ENCODE results near the gene CCDC158. TPM values are rescaled to one million over a fixed set of nuclear protein-coding genes. Genes with fewer than 3 reads are reported as not detected.

Gene CCDC158
- polyA plus RNA-seq, 1 of the 3 experiments (the other 2 are of a cell fraction) = not detected

DNA sequence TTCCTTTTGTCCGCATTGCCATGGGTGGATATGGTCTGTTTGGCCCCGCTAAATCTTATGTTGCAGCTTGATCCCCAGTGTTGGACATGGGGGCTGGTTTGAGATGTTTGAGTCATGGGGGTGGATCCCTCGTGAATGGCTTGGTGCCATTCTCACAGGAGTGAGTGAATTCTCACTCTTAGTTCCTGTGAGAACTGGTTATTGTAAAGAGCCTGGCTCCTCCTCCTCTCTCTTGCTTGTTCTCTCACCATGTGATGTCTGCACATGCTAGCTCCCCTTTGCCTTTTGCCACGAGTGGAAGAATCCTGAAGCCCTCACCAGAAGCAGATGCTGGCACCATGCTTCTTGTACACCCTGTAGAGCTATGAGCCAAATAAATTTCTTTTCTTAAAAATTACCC is 137.0 kb downstream of the CCDC158 start:
- Histone ChIP-seq H2AFZ (ENCODE audit: low read depth) (no peak overlapping the region), H3K79me2 (ENCODE audit: insufficient read depth) (no peaks in the 10 kb centered on the region), H4K20me1 (ENCODE audit: insufficient read depth) (no peaks in the 10 kb centered on the region), H3K36me3 (replicated peaks in 1 of 2; ENCODE audit: control insufficient read depth in 1 of 2, insufficient read depth in 2 of 2, low read length in 1 of 2) (no peaks in the 10 kb centered on the region), H3K27ac (ENCODE audit: low read depth in 2 of 2, low read length in 1 of 2) (no peak overlapping the region), H3K4me1 (ENCODE audit: control insufficient read depth in 1 of 2, insufficient read depth in 2 of 2, low read depth in 1 of 2, low read length in 1 of 2) (peaks cover 0 to 4% of the 10 kb centered on the region in 2 experiments; a peak in 1 of 4 replicates), H3K4me3 (ENCODE audit: low read depth in 2 of 2, low read length in 1 of 2) (no peak overlapping the region), H3K4me2 (no peak overlapping the region), H3F3A (replicated peaks; ENCODE audit: insufficient read depth) (no peaks in the 10 kb centered on the region), H3K9me3 (peaks cover 5% of the 10 kb centered on the region; the same call in 1 of the 2 replicates), H3K27me3 (ENCODE audit: insufficient read depth) (no peaks in the 10 kb centered on the region), H3K9ac (no peak overlapping the region), H3K9me2 (no peaks in the 10 kb centered on the region)
- POLR2A ChIA-PET = no interaction called here
- TF ChIP-seq, protein P1, sequence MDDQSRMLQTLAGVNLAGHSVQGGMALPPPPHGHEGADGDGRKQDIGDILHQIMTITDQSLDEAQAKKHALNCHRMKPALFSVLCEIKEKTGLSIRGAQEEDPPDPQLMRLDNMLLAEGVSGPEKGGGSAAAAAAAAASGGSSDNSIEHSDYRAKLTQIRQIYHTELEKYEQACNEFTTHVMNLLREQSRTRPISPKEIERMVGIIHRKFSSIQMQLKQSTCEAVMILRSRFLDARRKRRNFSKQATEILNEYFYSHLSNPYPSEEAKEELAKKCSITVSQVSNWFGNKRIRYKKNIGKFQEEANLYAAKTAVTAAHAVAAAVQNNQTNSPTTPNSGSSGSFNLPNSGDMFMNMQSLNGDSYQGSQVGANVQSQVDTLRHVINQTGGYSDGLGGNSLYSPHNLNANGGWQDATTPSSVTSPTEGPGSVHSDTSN (IDR thresholded peaks at IDR 0.05) = no peak
- TF ChIP-seq FOXJ3 (CRISPR knock-in tag; IDR thresholded peaks at IDR 0.05) (no peak), POLR2AphosphoS5 (IDR thresholded peaks at IDR 0.05; ENCODE audit: low read depth, low read length) (no peak), MXI1 (IDR thresholded peaks at IDR 0.05; ENCODE audit: low read depth, low read length) (no peak), FOXM1 (IDR thresholded peaks at IDR 0.05; ENCODE audit: low read depth) (no peak), MEF2A (IDR thresholded peaks at IDR 0.05; ENCODE audit: borderline replicate concordance, low read depth) (no peak)
- TF ChIP-seq, protein P2, sequence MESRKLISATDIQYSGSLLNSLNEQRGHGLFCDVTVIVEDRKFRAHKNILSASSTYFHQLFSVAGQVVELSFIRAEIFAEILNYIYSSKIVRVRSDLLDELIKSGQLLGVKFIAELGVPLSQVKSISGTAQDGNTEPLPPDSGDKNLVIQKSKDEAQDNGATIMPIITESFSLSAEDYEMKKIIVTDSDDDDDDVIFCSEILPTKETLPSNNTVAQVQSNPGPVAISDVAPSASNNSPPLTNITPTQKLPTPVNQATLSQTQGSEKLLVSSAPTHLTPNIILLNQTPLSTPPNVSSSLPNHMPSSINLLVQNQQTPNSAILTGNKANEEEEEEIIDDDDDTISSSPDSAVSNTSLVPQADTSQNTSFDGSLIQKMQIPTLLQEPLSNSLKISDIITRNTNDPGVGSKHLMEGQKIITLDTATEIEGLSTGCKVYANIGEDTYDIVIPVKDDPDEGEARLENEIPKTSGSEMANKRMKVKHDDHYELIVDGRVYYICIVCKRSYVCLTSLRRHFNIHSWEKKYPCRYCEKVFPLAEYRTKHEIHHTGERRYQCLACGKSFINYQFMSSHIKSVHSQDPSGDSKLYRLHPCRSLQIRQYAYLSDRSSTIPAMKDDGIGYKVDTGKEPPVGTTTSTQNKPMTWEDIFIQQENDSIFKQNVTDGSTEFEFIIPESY (IDR thresholded peaks at IDR 0.05; ENCODE audit: borderline replicate concordance, low read depth) = no peak
- TF ChIP-seq, protein P3, sequence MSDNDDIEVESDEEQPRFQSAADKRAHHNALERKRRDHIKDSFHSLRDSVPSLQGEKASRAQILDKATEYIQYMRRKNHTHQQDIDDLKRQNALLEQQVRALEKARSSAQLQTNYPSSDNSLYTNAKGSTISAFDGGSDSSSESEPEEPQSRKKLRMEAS (IDR thresholded peaks at IDR 0.05; ENCODE audit: low read depth) = no peak
- CTCF ChIA-PET = interaction anchor here (0.7 kb wide), 1 partner anchor 77 kb away, joined by 3 read pairs; no protein-coding TSS in a partner anchor
- DNase-seq = no peak
- WGBS (ENCODE audit: low lambda C conversion rate) = 68% methylated on average over 4 of the region's 4 CpGs

DNA sequence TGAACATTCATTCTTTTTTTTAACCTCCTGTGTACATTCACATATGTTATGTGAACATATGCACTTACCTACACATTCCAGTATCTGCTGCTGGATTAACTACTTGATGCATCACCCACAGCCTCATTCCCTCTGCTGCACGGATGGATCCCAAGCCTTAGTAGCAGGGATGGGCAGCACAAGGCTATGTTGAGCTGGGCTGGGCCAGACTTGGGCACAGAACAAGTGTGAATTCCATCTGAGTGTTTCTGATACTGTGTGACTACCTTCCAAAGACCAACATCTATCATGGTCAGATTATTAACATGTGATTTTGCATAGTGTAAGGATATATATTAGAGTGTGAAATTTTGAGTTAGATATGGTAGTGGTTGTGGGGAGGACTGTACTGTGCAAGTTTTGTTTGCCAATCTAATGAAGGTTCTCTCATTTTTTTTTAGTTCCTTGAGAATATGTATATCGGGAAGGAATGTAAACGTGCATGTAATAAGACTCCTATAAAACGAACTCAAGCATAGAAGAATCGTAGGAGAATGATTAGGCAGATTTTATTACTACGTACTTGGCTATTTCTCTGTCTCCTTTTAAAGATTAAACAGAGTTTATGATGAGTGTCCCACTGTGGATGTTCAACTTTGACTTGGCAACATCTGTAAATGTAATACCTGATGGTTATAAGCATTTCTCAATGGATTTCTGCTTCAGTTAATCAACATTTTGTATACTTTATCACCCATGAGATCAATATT is 137.8 kb downstream of the CCDC158 start:
- no peaks in the 10 kb centered on the region for H3F3A ChIP-seq (replicated peaks; ENCODE audit: insufficient read depth)
- no peak overlapping the region for H2AFZ ChIP-seq (ENCODE audit: low read depth)
- H3K9me2 ChIP-seq = no peaks in the 10 kb centered on the region
- H3K27ac ChIP-seq (ENCODE audit: low read depth in 2 of 2, low read length in 1 of 2) = no peak overlapping the region
- no peaks in the 10 kb centered on the region for H4K20me1 ChIP-seq (ENCODE audit: insufficient read depth)
- WGBS (ENCODE audit: low lambda C conversion rate) = 78% methylated on average over 6 of the region's 6 CpGs
- H3K9me3 ChIP-seq = peaks cover 5% of the 10 kb centered on the region; the same call in 1 of the 2 replicates
- no peaks in the 10 kb centered on the region for H3K79me2 ChIP-seq (ENCODE audit: insufficient read depth)
- H3K27me3 ChIP-seq (ENCODE audit: insufficient read depth) = no peaks in the 10 kb centered on the region
- H3K4me2 ChIP-seq = no peak overlapping the region
- POLR2A ChIA-PET = no interaction called here
- no peak for DNase-seq
- no peak overlapping the region for H3K4me3 ChIP-seq (ENCODE audit: low read depth in 2 of 2, low read length in 1 of 2)
- no peaks in the 10 kb centered on the region for H3K36me3 ChIP-seq (replicated peaks in 1 of 2; ENCODE audit: control insufficient read depth in 1 of 2, insufficient read depth in 2 of 2, low read length in 1 of 2)
- CTCF ChIA-PET = interaction anchor here (0.7 kb wide), 1 partner anchor 77 kb away, joined by 3 read pairs; no protein-coding TSS in a partner anchor
- H3K4me1 ChIP-seq (ENCODE audit: control insufficient read depth in 1 of 2, insufficient read depth in 2 of 2, low read depth in 1 of 2, low read length in 1 of 2) = peaks cover 0 to 4% of the 10 kb centered on the region in 2 experiments; a peak in 1 of 4 replicates
- no peak overlapping the region for H3K9ac ChIP-seq
- TF ChIP-seq RAD21 (IDR thresholded peaks at IDR 0.05; ENCODE audit: low read length) (no peak), FOXJ3 (CRISPR knock-in tag; IDR thresholded peaks at IDR 0.05) (no peak), NRF1 (IDR thresholded peaks at IDR 0.05; ENCODE audit: low read depth, low read length) (no peak), EZH2phosphoT487 (IDR thresholded peaks at IDR 0.05; ENCODE audit: borderline replicate concordance, low read depth) (no peak), TEAD4 (IDR thresholded peaks at IDR 0.05; ENCODE audit: borderline replicate concordance, insufficient read depth) (no peak), SMC3 (IDR thresholded peaks at IDR 0.05; ENCODE audit: low read depth, low read length) (no peak), GABPA (IDR thresholded peaks at IDR 0.05; ENCODE audit: low read depth) (no peak)
- TF ChIP-seq, protein P1 (IDR thresholded peaks at IDR 0.05) = no peak
- TF ChIP-seq, protein P4, sequence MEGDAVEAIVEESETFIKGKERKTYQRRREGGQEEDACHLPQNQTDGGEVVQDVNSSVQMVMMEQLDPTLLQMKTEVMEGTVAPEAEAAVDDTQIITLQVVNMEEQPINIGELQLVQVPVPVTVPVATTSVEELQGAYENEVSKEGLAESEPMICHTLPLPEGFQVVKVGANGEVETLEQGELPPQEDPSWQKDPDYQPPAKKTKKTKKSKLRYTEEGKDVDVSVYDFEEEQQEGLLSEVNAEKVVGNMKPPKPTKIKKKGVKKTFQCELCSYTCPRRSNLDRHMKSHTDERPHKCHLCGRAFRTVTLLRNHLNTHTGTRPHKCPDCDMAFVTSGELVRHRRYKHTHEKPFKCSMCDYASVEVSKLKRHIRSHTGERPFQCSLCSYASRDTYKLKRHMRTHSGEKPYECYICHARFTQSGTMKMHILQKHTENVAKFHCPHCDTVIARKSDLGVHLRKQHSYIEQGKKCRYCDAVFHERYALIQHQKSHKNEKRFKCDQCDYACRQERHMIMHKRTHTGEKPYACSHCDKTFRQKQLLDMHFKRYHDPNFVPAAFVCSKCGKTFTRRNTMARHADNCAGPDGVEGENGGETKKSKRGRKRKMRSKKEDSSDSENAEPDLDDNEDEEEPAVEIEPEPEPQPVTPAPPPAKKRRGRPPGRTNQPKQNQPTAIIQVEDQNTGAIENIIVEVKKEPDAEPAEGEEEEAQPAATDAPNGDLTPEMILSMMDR (IDR thresholded peaks at IDR 0.05) = no peak
- TF ChIP-seq, protein P5, sequence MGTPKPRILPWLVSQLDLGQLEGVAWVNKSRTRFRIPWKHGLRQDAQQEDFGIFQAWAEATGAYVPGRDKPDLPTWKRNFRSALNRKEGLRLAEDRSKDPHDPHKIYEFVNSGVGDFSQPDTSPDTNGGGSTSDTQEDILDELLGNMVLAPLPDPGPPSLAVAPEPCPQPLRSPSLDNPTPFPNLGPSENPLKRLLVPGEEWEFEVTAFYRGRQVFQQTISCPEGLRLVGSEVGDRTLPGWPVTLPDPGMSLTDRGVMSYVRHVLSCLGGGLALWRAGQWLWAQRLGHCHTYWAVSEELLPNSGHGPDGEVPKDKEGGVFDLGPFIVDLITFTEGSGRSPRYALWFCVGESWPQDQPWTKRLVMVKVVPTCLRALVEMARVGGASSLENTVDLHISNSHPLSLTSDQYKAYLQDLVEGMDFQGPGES (IDR thresholded peaks at IDR 0.05; ENCODE audit: low read depth, low read length) = no peak
